Bronchial epithelial cell (primary cell): ENCODE results near the gene MATR3. TPM values are rescaled to one million over a fixed set of nuclear protein-coding genes. Genes with fewer than 3 reads are reported as not detected.

Source experiments
- DNase-seq: peaks from one replicate; pipeline ENCODE4 v3.0.0-alpha.2; 2010; ENCODE audit warnings: low read depth
- FAIRE-seq: peaks from 2 replicates; lab custom pipeline; 2011; peaks lifted over from hg19 to GRCh38; lab: Jason Lieb, UNC
- H3K27me3 ChIP-seq: 2 replicates; pipeline ENCODE4 v1.5.1; 2011; ENCODE audit warnings: low read length; ENCODE audit not compliant: control insufficient read depth, insufficient read depth
- H3K36me3 ChIP-seq: 2 replicates; pipeline ENCODE4 v1.5.1; 2011; ENCODE audit warnings: low read length; ENCODE audit not compliant: control insufficient read depth, insufficient read depth
- H3K4me3 ChIP-seq: 2 replicates; pipeline ENCODE4 v1.5.1; 2011; ENCODE audit warnings: mild to moderate bottlenecking, low read depth, low read length, control low read depth
- CTCF ChIP-seq: IDR thresholded peaks from 2 replicates; pipeline ENCODE4 v1.5.1; 2011; ENCODE audit warnings: mild to moderate bottlenecking, moderate library complexity, low read length, control low read depth, inconsistent platforms; ENCODE audit not compliant: insufficient read depth, severe bottlenecking
- total RNA-seq: library from RNA; depleted of rRNA; stranded (reverse); fragments of >200 nt; gene quantifications from 2 replicates; pipeline ENCODE4 v1.2.1, GENCODE V29; 2014

Gene MATR3
- total RNA-seq, 1 donor from 2014 or later, result 173 TPM

GRCh38 chr5:139275956-139276355 is 17.6 kb upstream of the MATR3 start:
- TF ChIP-seq CTCF, result no peak
- H3K4me3 ChIP-seq, result peak overlapping the region; percentile 1
- peaks cover 22% of the 10 kb centered on the region for H3K36me3 ChIP-seq
- H3K27me3 ChIP-seq, result no peaks in the 10 kb centered on the region
- DNase-seq (peak; percentile 65), FAIRE-seq (no peak)

GRCh38 chr5:139276426-139276825 is 17.1 kb upstream of the MATR3 start:
- DNase-seq, result peak; percentile 81
- Histone ChIP-seq H3K4me3 (no peak overlapping the region), H3K27me3 (no peaks in the 10 kb centered on the region), H3K36me3 (peaks cover 22% of the 10 kb centered on the region)
- no peak for TF ChIP-seq CTCF
- no peak for FAIRE-seq

GRCh38 chr5:139277171-139277570 is 16.4 kb upstream of the MATR3 start:
- H3K36me3 ChIP-seq, result peaks cover 24% of the 10 kb centered on the region
- H3K27me3 ChIP-seq, result no peaks in the 10 kb centered on the region
- TF ChIP-seq CTCF, result no peak
- H3K4me3 ChIP-seq, result no peak overlapping the region
- DNase-seq (no peak), FAIRE-seq (no peak)

GRCh38 chr5:139278540-139279274 is 14.8 kb upstream of the MATR3 start:
- no peak for TF ChIP-seq CTCF
- H3K36me3 ChIP-seq, result peaks cover 31% of the 10 kb centered on the region
- no peak for DNase-seq

GRCh38 chr5:139282197-139282557 is 11.4 kb upstream of the MATR3 start:
- no peak for TF ChIP-seq CTCF
- peak; percentile 65 for DNase-seq
- Histone ChIP-seq H3K27me3 (no peaks in the 10 kb centered on the region), H3K4me3 (no peak overlapping the region), H3K36me3 (peaks cover 27% of the 10 kb centered on the region)
- FAIRE-seq, result no peak

More at GRCh38 chr5:139278540-139279274, 14.8 kb upstream of the MATR3 start:
- FAIRE-seq, result no peak
- Histone ChIP-seq H3K27me3 (no peaks in the 10 kb centered on the region), H3K4me3 (no peak overlapping the region)
